Activated CD8-positive, alpha-beta memory T cell treated with anti-CD3 and anti-CD28 coated beads for 1 hour (primary cell): ENCODE measurements around the gene METTL15.
"Not testable (repeated sequence)": the region's sequence is repeated elsewhere in the genome, so short reads cannot be mapped to it uniquely, and the experiment has no call there.

ENCODE experiments used
- DNase-seq, 2 donors: peaks; one replicate each; pipeline ENCODE4 v3.0.0-alpha.2; 2020; ENCODE audit warnings: low read depth in 1 of 2; ENCODE audit errors: extremely low read depth in 1 of 2

The METTL15 gene

GRCh38 chr11:28366549-28367346 lies 258.6 kb downstream of the METTL15 start:
- no peak for DNase-seq

GRCh38 chr11:28378095-28378494 lies 269.9 kb downstream of the METTL15 start:
- not testable (repeated sequence) for DNase-seq
